Gastroesophageal sphincter (tissue), 4 donors: ENCODE data around the gene PICK1. TPM values are rescaled to one million over a fixed set of nuclear protein-coding genes. Genes with fewer than 3 reads are reported as not detected.

ENCODE experiments used
- ATAC-seq: fragments of 150-250 bp; one replicate; pipeline ENCODE4 v1.9.1; 2016; ENCODE audit warnings: mild to moderate bottlenecking, moderate library complexity
- H3K27ac ChIP-seq, 4 donors: fragments of 200-600 bp; sonication (generic) in 3 of 4; 1 replicate in 3 of 4; 2 replicates in 1 of 4; pipeline ENCODE4 v1.5.1; 2016 to 2019
- H3K27me3 ChIP-seq: fragments of 200-600 bp; sonication (generic); one replicate; pipeline ENCODE4 v1.5.1; 2019
- H3K36me3 ChIP-seq, 2 donors: fragments of 200-600 bp; sonication (generic); one replicate each; pipeline ENCODE4 v1.5.1; 2019; ENCODE audit warnings: control low read depth in 1 of 2
- H3K4me1 ChIP-seq, 3 donors: fragments of 200-600 bp; sonication (generic); 1 replicate in 2 of 3; 2 replicates in 1 of 3; pipeline ENCODE4 v1.5.1; 2016 to 2019; ENCODE audit warnings: control low read depth in 2 of 3
- H3K4me3 ChIP-seq, 2 donors: fragments of 200-600 bp; sonication (generic); one replicate each; pipeline ENCODE4 v1.5.1; 2019; ENCODE audit warnings: mild to moderate bottlenecking in 1 of 2, moderate library complexity in 1 of 2
- H3K9me3 ChIP-seq, 3 donors: fragments of 200-600 bp; sonication (generic); one replicate each; pipeline ENCODE4 v1.5.1; 2017 to 2019; ENCODE audit warnings: control low read depth in 2 of 3
- EP300 ChIP-seq: sonication (generic); formaldehyde crosslinking; IDR thresholded peaks from one replicate; pipeline ENCODE4 v1.6.1; 2017; ENCODE audit warnings: antibody characterized with exemption, mild to moderate bottlenecking
- POLR2A ChIP-seq, 2 donors: fragments of 450-650 bp; IDR thresholded peaks; one replicate each; pipeline ENCODE4 v1.6.1; 2017; ENCODE audit warnings: antibody characterized with exemption in 2 of 2, mild to moderate bottlenecking in 2 of 2, moderate library complexity in 1 of 2
- POLR2AphosphoS5 ChIP-seq: sonication (generic); formaldehyde crosslinking; IDR thresholded peaks from one replicate; pipeline ENCODE4 v1.6.1; 2017; ENCODE audit warnings: antibody characterized with exemption
- WGBS, 2 donors: methylation state at CpG; one replicate each; pipeline ENCODE4 v1.1.5; 2018; ENCODE audit warnings: low coverage in 1 of 2; 5-methylcytosine and 5-hydroxymethylcytosine counted together
- total RNA-seq, 4 donors: library from RNA; depleted of rRNA; stranded (reverse); fragments of >200 nt; gene quantifications; one replicate each; pipeline ENCODE4 v1.1.0, GENCODE V29; 2016
- TF ChIP-seq, protein P1 (sequence below), 4 experiments: fragments of 200-600 bp in 2 of 4; fragments of 450-650 bp in 2 of 4; sonication (generic) in 1 of 4; IDR thresholded peaks; one replicate each; pipeline ENCODE4 v1.5.1; 2017 to 2019; ENCODE audit warnings: antibody characterized with exemption in 4 of 4, mild to moderate bottlenecking in 2 of 4, moderate library complexity in 2 of 4

PICK1 gene
- total RNA-seq, 4 donors from 2014 or later = 20.3 to 35.3 (median 25.7) TPM

DNA sequence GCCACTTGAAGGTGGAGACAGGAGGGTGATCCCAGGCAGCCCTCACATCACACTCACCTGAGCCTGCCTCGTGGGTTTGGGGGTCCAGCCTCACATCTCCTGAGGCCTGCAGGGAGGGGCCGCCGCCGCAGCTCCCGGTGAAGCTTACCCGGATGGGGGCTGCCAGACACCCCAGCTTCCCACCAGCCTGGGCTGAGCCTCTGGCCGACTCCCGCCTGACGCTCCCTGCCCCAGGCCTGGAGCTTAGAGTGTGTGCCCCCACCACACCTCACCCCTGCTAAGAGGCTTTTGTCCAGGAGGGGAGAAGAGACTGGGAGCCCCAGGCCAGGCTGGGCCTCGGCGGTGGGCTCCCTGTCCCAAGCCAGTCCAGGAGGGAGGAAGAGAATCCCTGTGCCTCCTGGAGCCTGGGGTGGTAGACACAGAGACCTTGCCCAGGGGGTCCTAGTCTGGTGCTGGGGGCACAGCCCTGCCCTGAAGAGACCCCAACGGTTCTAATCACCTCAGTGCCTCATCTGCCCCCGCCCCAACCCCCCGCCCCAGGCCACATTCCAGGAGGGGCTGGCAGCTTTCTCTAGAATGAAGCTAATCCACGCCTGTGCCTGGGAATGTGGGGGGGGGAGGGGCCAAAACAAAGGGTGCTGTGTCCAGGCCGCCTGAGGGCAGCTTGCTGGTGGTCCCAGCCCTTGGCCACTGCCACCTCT is 26.9 kb downstream of the PICK1 start, which contains the start of gene SLC16A8:
TSS of gene SLC16A8 (minus strand) at position 254 of the 701 bp plus-strand sequence. CDS start 1,311 bp downstream, outside the sequence.
- Histone ChIP-seq H3K4me1 (peaks cover 0 to 35% (median 24%) of the 10 kb centered on the region in 3 donors), H3K36me3 (peaks cover 0 to 30% of the 10 kb centered on the region in 2 donors), H3K27ac (no peak within 1 kb of the TSS), H3K9me3 (no peaks in the 10 kb centered on the region), H3K4me3 (no peak within 1 kb of the TSS), H3K27me3 (peaks cover 69% of the 10 kb centered on the region)
- TF ChIP-seq, protein P1, sequence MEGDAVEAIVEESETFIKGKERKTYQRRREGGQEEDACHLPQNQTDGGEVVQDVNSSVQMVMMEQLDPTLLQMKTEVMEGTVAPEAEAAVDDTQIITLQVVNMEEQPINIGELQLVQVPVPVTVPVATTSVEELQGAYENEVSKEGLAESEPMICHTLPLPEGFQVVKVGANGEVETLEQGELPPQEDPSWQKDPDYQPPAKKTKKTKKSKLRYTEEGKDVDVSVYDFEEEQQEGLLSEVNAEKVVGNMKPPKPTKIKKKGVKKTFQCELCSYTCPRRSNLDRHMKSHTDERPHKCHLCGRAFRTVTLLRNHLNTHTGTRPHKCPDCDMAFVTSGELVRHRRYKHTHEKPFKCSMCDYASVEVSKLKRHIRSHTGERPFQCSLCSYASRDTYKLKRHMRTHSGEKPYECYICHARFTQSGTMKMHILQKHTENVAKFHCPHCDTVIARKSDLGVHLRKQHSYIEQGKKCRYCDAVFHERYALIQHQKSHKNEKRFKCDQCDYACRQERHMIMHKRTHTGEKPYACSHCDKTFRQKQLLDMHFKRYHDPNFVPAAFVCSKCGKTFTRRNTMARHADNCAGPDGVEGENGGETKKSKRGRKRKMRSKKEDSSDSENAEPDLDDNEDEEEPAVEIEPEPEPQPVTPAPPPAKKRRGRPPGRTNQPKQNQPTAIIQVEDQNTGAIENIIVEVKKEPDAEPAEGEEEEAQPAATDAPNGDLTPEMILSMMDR (IDR thresholded peaks at IDR 0.05) = no peak
- TF ChIP-seq EP300 (no peak), POLR2A (IDR thresholded peaks at IDR 0.05) (no peak), POLR2AphosphoS5 (no peak)
- WGBS, 2 donors = 25% methylated on average over 1 of the region's 16 CpGs; no CpG with 5 or more reads in 1 of the 2 donors
- ATAC-seq = no peak

DNA sequence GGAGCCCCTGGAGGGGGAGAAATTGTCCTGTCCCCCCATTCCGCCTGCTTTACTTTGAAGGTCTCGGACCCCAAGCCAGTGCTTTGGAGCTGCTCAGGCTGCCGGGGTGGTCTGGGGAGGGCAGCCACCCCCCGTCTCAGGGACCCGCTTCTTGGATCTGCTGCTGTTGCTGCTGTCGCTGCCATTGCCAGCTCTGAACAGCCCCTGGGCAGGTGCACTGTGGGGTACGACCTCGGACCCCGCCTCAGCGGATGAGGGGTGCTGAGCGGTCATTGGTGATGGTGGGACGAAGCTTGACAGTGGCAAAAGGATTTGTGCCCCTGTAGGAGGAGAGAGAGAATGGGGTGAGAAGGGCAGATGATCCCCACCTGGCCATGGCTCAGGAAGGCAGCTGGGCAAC is 27.9 kb downstream of the PICK1 start:
- H3K36me3 ChIP-seq = peaks cover 0 to 30% of the 10 kb centered on the region in 2 donors
- H3K9me3 ChIP-seq = no peaks in the 10 kb centered on the region
- no peak for ATAC-seq
- TF ChIP-seq, protein P1 (IDR thresholded peaks at IDR 0.05) = no peak
- TF ChIP-seq POLR2A (IDR thresholded peaks at IDR 0.05) (no peak), EP300 (no peak), POLR2AphosphoS5 (no peak)
- no peak overlapping the region for H3K27ac ChIP-seq
- no peak overlapping the region for H3K4me3 ChIP-seq
- peaks cover 0 to 42% (median 25%) of the 10 kb centered on the region in 3 donors for H3K4me1 ChIP-seq
- H3K27me3 ChIP-seq = peaks cover 76% of the 10 kb centered on the region
- 100% methylated on average over 4 of the region's 12 CpGs; no CpG with 5 or more reads in 1 of the 2 donors for WGBS, 2 donors

DNA sequence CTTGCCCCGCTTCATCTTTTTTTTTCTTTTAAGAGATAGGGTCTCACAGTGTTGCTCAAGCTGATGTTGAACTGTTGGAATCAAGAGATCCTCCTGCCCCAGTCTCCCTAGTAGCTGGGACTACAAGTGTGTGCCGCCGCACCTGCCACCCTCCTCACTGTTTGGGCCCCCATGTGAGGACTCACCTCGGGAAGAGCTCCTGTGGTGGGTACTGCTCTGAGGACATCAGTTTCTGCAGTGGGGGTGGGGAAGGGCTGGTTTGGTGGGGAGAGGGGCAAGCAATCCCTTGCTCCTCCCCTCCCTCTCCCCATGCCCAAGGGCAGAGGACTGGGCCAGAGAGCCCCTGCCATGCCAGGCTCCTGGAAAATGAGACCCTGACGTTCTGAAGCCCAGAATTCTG is 28.3 kb downstream of the PICK1 start:
- TF ChIP-seq POLR2AphosphoS5 (no peak), POLR2A (IDR thresholded peaks at IDR 0.05) (no peak), EP300 (no peak)
- TF ChIP-seq, protein P1 (IDR thresholded peaks at IDR 0.05) = no peak
- no peaks in the 10 kb centered on the region for H3K9me3 ChIP-seq
- no peak overlapping the region for H3K4me3 ChIP-seq
- ATAC-seq = no peak
- no peak overlapping the region for H3K27ac ChIP-seq
- peaks cover 0 to 30% of the 10 kb centered on the region in 2 donors for H3K36me3 ChIP-seq
- H3K27me3 ChIP-seq = peaks cover 75% of the 10 kb centered on the region
- H3K4me1 ChIP-seq = peaks cover 0 to 41% (median 25%) of the 10 kb centered on the region in 3 donors
- WGBS, 2 donors = 17% methylated on average over 1 of the region's 5 CpGs; no CpG with 5 or more reads in 1 of the 2 donors

DNA sequence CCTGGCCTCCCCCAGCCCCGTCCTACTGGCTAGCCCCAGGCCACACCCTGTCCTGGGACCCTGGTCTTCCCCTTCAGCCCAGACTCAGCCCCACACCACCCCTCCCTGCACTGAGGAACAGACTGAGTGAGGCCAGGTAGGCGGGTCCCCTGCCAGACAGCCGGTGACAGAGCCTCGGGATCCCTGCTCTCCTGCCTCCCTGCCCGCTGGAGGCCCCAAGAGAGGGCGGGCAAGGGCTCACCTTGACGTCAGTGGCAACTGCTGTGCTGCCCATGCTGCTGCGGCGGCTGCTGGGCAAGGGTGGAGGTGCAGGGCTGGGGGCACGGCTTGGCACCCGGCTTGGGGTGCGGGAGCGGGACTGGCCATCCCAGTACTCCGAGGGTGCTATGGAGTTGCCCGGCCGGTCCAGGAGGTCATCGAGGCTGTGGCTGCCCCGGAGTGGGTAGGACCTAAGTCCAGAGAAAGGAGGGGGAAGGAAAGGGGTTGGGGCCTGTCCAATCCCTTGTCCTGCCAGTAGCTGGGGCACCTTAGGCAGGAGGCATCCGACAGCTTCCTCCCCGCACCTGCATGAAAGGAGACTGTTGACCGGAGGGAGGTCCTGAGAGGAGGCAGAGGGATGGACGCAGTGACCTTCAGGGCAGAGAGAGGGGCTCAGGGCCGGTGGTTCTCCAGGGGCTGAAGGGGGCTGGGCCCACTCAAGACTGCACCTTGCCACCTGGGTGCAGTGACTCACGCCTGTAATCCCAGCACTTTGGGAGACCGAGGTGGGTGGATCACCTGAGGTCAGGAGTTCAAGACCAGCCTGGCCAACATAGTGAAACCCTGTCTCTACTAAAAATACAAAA is 29.0 kb downstream of the PICK1 start:
- 90 to 100% methylated on average over 2 to 3 of the region's 25 CpGs for WGBS, 2 donors
- Histone ChIP-seq H3K36me3 (peaks cover 0 to 30% of the 10 kb centered on the region in 2 donors), H3K4me3 (no peak overlapping the region), H3K9me3 (no peaks in the 10 kb centered on the region), H3K27me3 (peaks cover 68% of the 10 kb centered on the region), H3K27ac (no peak overlapping the region), H3K4me1 (peaks cover 0 to 33% (median 20%) of the 10 kb centered on the region in 3 donors)
- no peak for ATAC-seq
- no peak for TF ChIP-seq POLR2AphosphoS5
- no peak for TF ChIP-seq EP300
- TF ChIP-seq POLR2A (IDR thresholded peaks at IDR 0.05) = no peak
- TF ChIP-seq, protein P1 (IDR thresholded peaks at IDR 0.05) = no peak
